Activated T-cell treated with anti-CD3 and anti-CD28 coated beads, Interleukin-2, amount 50 U/mL, for 72 hours (primary cell): ENCODE data around the gene NME9. TPM values are rescaled to one million over a fixed set of nuclear protein-coding genes. Genes with fewer than 3 reads are reported as not detected.
A peak's percentile ranks its signal among the peaks of the same experiment; 100 is the strongest.
"Not testable (repeated sequence)": the region's sequence is repeated elsewhere in the genome, so short reads cannot be mapped to it uniquely, and the experiment has no call there.

Experiments used
- ATAC-seq, 2 donors: fragments of 150-1000 bp; cut with Tn5 transposase; replicated peaks in 1 of 2; 2 replicates each; pipeline ENCODE4 v1.10.0; 2021; ENCODE audit warnings: moderate library complexity in 2 of 2, mild to moderate bottlenecking in 1 of 2
- DNase-seq, 2 donors: peaks; one replicate each; pipeline ENCODE4 v3.0.0; 2021 to 2022; ENCODE audit warnings: mixed read lengths in 1 of 2
- H3K27ac Mint-ChIP-seq: one replicate; pipeline ENCODE4 v1.8.0; 2022; ENCODE audit warnings: mild to moderate bottlenecking, moderate library complexity, mixed read lengths
- H3K27me3 Mint-ChIP-seq: one replicate; pipeline ENCODE4 v1.8.0; 2022; ENCODE audit warnings: low read depth, mixed read lengths
- H3K36me3 Mint-ChIP-seq, 2 donors: one replicate each; pipeline ENCODE4 v1.8.0; 2022; ENCODE audit warnings: mixed read lengths in 2 of 2, mild to moderate bottlenecking in 1 of 2; ENCODE audit not compliant: insufficient read depth in 2 of 2
- H3K4me1 Mint-ChIP-seq: one replicate; pipeline ENCODE4 v1.8.0; 2022; ENCODE audit warnings: low read depth, mixed read lengths
- H3K4me3 Mint-ChIP-seq, 2 donors: one replicate each; pipeline ENCODE4 v1.8.0; 2022; ENCODE audit warnings: mild to moderate bottlenecking in 2 of 2, mixed read lengths in 2 of 2, moderate library complexity in 2 of 2
- H3K9me3 Mint-ChIP-seq, 2 donors: one replicate each; pipeline ENCODE4 v1.8.0; 2022; ENCODE audit warnings: mixed read lengths in 2 of 2
- total RNA-seq, 2 donors: library from RNA; stranded (reverse); gene quantifications; one replicate each; pipeline ENCODE4 v1.2.3, GENCODE V29; 2022

The NME9 gene
- under 1 TPM; 0.53 to 0.58 TPM for total RNA-seq

GRCh38 chr3:138329127-138329983 lies at the start of gene NME9:
NME9 (minus strand) TSS chr3:138329851; CDS start chr3:138329335, 516 bp downstream.
- ATAC-seq (peak; percentile 89 to 91), DNase-seq (peak; percentile 90)
- H3K4me3 Mint-ChIP-seq = peak within 1 kb of the TSS; percentile 89 to 92
- no peaks in the 10 kb centered on the region for H3K9me3 Mint-ChIP-seq
- peak within 1 kb of the TSS; percentile 79 for H3K27ac Mint-ChIP-seq
- H3K4me1 Mint-ChIP-seq = peaks cover 50% of the 10 kb centered on the region
- H3K27me3 Mint-ChIP-seq = no peaks in the 10 kb centered on the region
- no peaks in the 10 kb centered on the region for H3K36me3 Mint-ChIP-seq

GRCh38 chr3:138378990-138379389 lies 49.3 kb upstream of the NME9 start:
- no peak for DNase-seq
- Mint-ChIP-seq H3K4me3 (no peak overlapping the region), H3K27me3 (no peaks in the 10 kb centered on the region), H3K9me3 (no peaks in the 10 kb centered on the region), H3K4me1 (no peaks in the 10 kb centered on the region), H3K27ac (no peak overlapping the region), H3K36me3 (no peaks in the 10 kb centered on the region)
- ATAC-seq = no peak

DNA sequence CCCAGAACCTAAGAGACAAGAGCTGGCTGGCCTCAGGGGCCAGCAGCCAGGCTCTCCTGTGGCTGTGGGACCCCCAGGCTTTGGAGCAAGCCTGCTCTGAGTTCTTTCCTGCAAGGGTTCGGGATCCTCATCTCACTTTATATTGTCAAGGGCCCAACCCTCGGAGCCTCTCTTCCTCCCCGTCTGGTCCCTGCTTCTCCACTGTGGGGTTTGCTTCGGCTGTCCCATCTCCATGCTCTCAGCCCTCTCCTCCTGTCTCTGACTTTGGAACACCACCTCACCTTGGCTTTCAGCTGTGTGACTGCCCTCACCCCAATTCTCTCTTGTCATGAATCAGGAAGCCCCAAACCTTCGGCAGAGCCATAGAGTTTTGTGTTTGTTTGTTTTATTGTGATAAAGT lies 48.7 kb upstream of the NME9 start:
- ATAC-seq = no peak
- no peak overlapping the region for H3K4me3 Mint-ChIP-seq

GRCh38 chr3:138377804-138378203 lies 48.2 kb upstream of the NME9 start:
- ATAC-seq = no peak
- Mint-ChIP-seq H3K4me3 (no peak overlapping the region), H3K4me1 (no peaks in the 10 kb centered on the region), H3K9me3 (no peaks in the 10 kb centered on the region), H3K27me3 (no peaks in the 10 kb centered on the region), H3K27ac (no peak overlapping the region), H3K36me3 (no peaks in the 10 kb centered on the region)
- DNase-seq = no peak

More for the DNA sequence above, 48.7 kb upstream of the NME9 start:
- no peaks in the 10 kb centered on the region for H3K36me3 Mint-ChIP-seq
- no peak for DNase-seq
- no peaks in the 10 kb centered on the region for H3K9me3 Mint-ChIP-seq
- no peak overlapping the region for H3K27ac Mint-ChIP-seq
- H3K4me1 Mint-ChIP-seq = no peaks in the 10 kb centered on the region
- no peaks in the 10 kb centered on the region for H3K27me3 Mint-ChIP-seq

DNA sequence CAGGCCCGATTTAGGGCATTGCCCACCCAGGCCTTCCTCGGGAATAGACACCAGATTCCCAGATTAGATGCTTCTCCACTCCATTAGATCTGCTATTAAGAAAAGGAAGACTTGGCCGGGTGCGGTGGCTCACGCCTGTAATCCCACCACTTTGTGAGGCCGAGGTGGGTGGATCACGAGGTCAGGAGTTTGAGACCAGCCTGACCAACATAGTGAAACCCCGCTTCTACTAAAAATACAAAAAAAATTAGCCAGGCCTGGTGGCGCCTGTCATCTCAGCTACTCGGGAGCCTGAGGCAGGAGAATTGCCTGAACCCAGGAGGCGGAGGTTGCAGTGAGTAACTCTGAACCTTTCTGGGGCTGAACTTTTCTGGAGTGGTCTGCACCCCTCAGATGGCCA lies 47.6 kb upstream of the NME9 start:
- DNase-seq, H3K9me3 Mint-ChIP-seq, H3K4me1 Mint-ChIP-seq, H3K4me3 Mint-ChIP-seq, H3K27ac Mint-ChIP-seq, H3K36me3 Mint-ChIP-seq, H3K27me3 Mint-ChIP-seq, ATAC-seq: not testable (repeated sequence)

DNA sequence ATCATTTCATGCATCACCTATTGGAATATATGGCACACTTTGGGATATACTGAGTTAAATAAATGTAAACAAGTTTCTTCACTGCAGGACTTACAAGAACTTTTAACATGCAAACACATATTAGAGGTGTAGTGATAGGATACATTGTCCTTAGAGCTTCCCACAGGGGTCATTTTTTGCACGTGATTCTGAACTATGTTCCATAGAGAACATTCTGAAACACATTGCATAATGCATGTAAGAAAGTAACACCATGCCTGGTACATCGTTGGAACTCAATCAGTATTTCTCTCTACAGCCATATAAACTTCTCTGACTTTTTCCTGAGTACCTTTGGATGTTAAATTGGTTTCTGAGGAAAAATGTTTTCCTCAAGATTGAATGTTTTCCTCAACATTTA lies 47.0 kb upstream of the NME9 start:
- H3K27me3 Mint-ChIP-seq = no peaks in the 10 kb centered on the region
- no peak overlapping the region for H3K27ac Mint-ChIP-seq
- H3K36me3 Mint-ChIP-seq = no peaks in the 10 kb centered on the region
- ATAC-seq (no peak), DNase-seq (no peak)
- no peaks in the 10 kb centered on the region for H3K9me3 Mint-ChIP-seq
- H3K4me1 Mint-ChIP-seq = peaks cover 3% of the 10 kb centered on the region
- H3K4me3 Mint-ChIP-seq = no peak overlapping the region

GRCh38 chr3:138375447-138375846 lies 45.8 kb upstream of the NME9 start:
- peaks cover 0 to 2% of the 10 kb centered on the region in 2 donors for H3K9me3 Mint-ChIP-seq
- no peak overlapping the region for H3K27ac Mint-ChIP-seq
- H3K4me1 Mint-ChIP-seq = peaks cover 13% of the 10 kb centered on the region
- H3K36me3 Mint-ChIP-seq = peaks cover 2% of the 10 kb centered on the region in 2 donors
- DNase-seq = no peak
- peaks cover 8% of the 10 kb centered on the region for H3K27me3 Mint-ChIP-seq
- H3K4me3 Mint-ChIP-seq = no peak overlapping the region
- ATAC-seq = no peak

GRCh38 chr3:138374573-138375134 lies 45.0 kb upstream of the NME9 start:
- H3K4me1 Mint-ChIP-seq = peaks cover 13% of the 10 kb centered on the region

DNA sequence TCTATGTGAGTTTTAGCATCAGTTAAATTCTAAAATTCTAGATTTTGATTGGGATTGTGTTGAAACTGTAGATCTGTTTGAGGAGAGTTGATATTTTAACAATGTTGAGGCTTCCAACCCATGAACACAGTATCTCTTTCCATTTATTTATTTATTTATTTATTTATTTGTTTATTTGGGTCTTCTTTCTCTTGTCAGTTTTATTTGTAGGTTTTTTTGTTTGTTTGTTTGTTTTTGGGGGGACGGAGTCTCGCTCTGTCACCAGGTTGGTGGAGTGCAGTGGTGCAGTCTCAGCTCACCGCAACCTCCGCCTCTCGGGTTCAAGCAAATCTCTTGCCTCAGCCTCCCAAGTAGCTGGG lies 44.1 kb upstream of the NME9 start:
- H3K27me3 Mint-ChIP-seq = peaks cover 11% of the 10 kb centered on the region
- DNase-seq = no peak
- no peak for ATAC-seq
- H3K36me3 Mint-ChIP-seq = peaks cover 2% of the 10 kb centered on the region in 2 donors
- H3K27ac Mint-ChIP-seq = no peak overlapping the region
- peaks cover 13% of the 10 kb centered on the region for H3K4me1 Mint-ChIP-seq
- H3K9me3 Mint-ChIP-seq = peaks cover 0 to 2% of the 10 kb centered on the region in 2 donors
- H3K4me3 Mint-ChIP-seq = no peak overlapping the region

More at GRCh38 chr3:138374573-138375134, 45.0 kb upstream of the NME9 start:
- Mint-ChIP-seq H3K36me3 (peaks cover 2% of the 10 kb centered on the region in 2 donors), H3K27me3 (peaks cover 11% of the 10 kb centered on the region), H3K27ac (no peak overlapping the region), H3K4me3 (no peak overlapping the region), H3K9me3 (peaks cover 0 to 2% of the 10 kb centered on the region in 2 donors)
- no peak for ATAC-seq
- no peak for DNase-seq

DNA sequence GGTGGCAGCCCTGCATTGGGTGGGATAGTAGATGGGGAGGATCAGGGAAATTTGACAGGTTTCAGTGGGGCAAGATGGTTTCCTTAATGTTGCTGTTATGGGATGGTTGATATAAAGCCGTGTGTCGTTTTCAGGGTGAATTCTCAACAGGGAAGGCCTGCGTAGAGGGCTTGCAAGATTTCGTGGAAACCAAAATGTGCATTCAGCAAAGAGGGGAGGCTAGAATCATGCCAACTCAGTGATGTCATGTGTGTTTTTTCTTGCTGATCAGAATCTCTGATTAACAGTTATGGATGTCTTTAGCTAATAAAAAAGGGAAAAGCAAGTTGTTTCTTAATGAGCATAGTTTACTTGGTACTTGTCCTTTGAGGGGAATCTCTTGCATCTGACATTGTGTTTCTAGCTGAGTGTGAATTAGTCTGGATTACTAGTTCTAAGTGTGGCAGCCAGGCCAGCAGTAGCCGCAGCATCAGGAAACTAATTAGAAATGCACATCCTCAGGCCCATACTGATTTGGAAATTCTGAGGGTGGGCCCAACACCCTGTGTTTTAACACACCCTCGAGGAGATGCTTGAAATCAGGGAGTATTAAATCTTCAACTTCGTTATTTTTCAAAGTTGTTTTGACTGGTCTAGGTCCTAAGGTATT lies 43.6 kb upstream of the NME9 start:
- H3K36me3 Mint-ChIP-seq = peaks cover 2% of the 10 kb centered on the region in 2 donors
- no peak overlapping the region for H3K27ac Mint-ChIP-seq
- peaks cover 11% of the 10 kb centered on the region for H3K27me3 Mint-ChIP-seq
- no peak overlapping the region for H3K4me3 Mint-ChIP-seq
- DNase-seq (no peak), ATAC-seq (no peak)
- H3K9me3 Mint-ChIP-seq = peaks cover 0 to 2% of the 10 kb centered on the region in 2 donors
- H3K4me1 Mint-ChIP-seq = peaks cover 13% of the 10 kb centered on the region

GRCh38 chr3:138371070-138371965 lies 41.7 kb upstream of the NME9 start:
- peaks cover 13% of the 10 kb centered on the region for H3K4me1 Mint-ChIP-seq
- peaks cover 0 to 2% of the 10 kb centered on the region in 2 donors for H3K9me3 Mint-ChIP-seq
- no peak overlapping the region for H3K27ac Mint-ChIP-seq
- peak overlapping the region; percentile 23 to 43 for H3K4me3 Mint-ChIP-seq
- H3K36me3 Mint-ChIP-seq = peaks cover 2% of the 10 kb centered on the region in 2 donors
- DNase-seq (peak; percentile 26 to 27), ATAC-seq (peak; percentile 91 to 93)
- H3K27me3 Mint-ChIP-seq = peaks cover 11% of the 10 kb centered on the region

- ATAC-seq (no peak), DNase-seq (no peak)
- H3K4me1 Mint-ChIP-seq = peaks cover 13% of the 10 kb centered on the region
- peaks cover 0 to 2% of the 10 kb centered on the region in 2 donors for H3K9me3 Mint-ChIP-seq
- H3K27me3 Mint-ChIP-seq = peaks cover 17% of the 10 kb centered on the region
- peaks cover 2% of the 10 kb centered on the region in 2 donors for H3K36me3 Mint-ChIP-seq
- no peak overlapping the region for H3K4me3 Mint-ChIP-seq
- no peak overlapping the region for H3K27ac Mint-ChIP-seq
Observed at GRCh38 chr3:138370321-138370720, 40.7 kb upstream of the NME9 start.
